SH-SY5Y (cell line): ENCODE measurements around the gene WBP1L.

Source experiments
- GATA2 ChIP-seq: IDR thresholded peaks from 2 replicates; pipeline ENCODE4 v1.6.1; 2011; ENCODE audit warnings: mild to moderate bottlenecking, low read depth, low read length
- GATA3 ChIP-seq: IDR thresholded peaks from 2 replicates; pipeline ENCODE4 v1.6.1; 2011; ENCODE audit warnings: low read depth, mild to moderate bottlenecking, low read length, moderate library complexity

DNA sequence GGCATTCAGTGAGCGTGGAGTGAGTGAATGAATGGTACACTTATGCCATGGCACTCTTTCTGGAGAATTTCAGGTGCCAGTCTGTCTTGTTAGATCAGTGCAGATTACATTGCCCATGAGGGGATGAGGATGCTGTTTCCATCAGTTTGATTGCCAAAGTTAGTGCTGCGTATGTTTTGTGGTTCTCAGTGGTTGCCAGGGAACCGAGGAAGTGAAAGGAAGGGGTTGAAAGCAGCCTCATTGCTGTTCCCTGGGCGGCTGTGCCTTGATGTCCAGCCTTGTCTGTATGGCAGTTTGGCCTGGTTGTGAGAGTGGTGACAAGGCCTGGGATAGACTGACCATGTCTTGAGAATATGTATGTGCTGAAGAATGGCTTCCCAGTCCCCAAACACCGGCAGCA is 30.2 kb downstream of the WBP1L start:
- no peak for TF ChIP-seq GATA2
- no peak for TF ChIP-seq GATA3
